Measurements from ENCODE around the gene AGR3. TPM values are rescaled to one million over a fixed set of nuclear protein-coding genes. Genes with fewer than 3 reads are reported as not detected.

AGR3 gene
- polyA plus RNA-seq, 1 donor from 2014 or later, result not detected

- TF ChIP-seq RAD21 (conservative IDR thresholded peaks at IDR 0.05) (no peak), CTCF (IDR thresholded peaks at IDR 0.05; ENCODE audit: poor library complexity, severe bottlenecking) (no peak), TAF1 (IDR thresholded peaks at IDR 0.05; ENCODE audit: low read depth) (no peak), REST (IDR thresholded peaks at IDR 0.05; ENCODE audit: borderline replicate concordance) (no peak), POLR2AphosphoS5 (IDR thresholded peaks at IDR 0.05) (no peak), EZH2 (IDR thresholded peaks at IDR 0.05; ENCODE audit: borderline replicate concordance, insufficient read depth, low read length, poor library complexity, severe bottlenecking) (no peak), SMC3 (conservative IDR thresholded peaks at IDR 0.05; ENCODE audit: poor library complexity) (no peak), EP300 (conservative IDR thresholded peaks at IDR 0.05; ENCODE audit: poor library complexity, severe bottlenecking) (no peak), MXI1 (conservative IDR thresholded peaks at IDR 0.05; ENCODE audit: poor library complexity, severe bottlenecking) (no peak)
These were observed 32.3 kb downstream of the AGR3 start for GRCh38 chr7:16849296-16850148.

GRCh38 chr7:16847381-16847860 lies 34.4 kb downstream of the AGR3 start:
- no peak overlapping the region for H3K27ac ChIP-seq (ENCODE audit: low read length)
- H3K9ac ChIP-seq (ENCODE audit: low read length), result no peak overlapping the region
- H3F3A ChIP-seq (ENCODE audit: insufficient read depth, low read length, poor library complexity, severe bottlenecking), result no peaks in the 10 kb centered on the region
- no peak overlapping the region for H3K4me2 ChIP-seq (ENCODE audit: low read length)
- TF ChIP-seq SMC3 (conservative IDR thresholded peaks at IDR 0.05; ENCODE audit: poor library complexity) (no peak), MXI1 (conservative IDR thresholded peaks at IDR 0.05; ENCODE audit: poor library complexity, severe bottlenecking) (no peak), RAD21 (conservative IDR thresholded peaks at IDR 0.05) (no peak), POLR2AphosphoS5 (IDR thresholded peaks at IDR 0.05) (no peak), TAF1 (IDR thresholded peaks at IDR 0.05; ENCODE audit: low read depth) (no peak), CTCF (IDR thresholded peaks at IDR 0.05; ENCODE audit: poor library complexity, severe bottlenecking) (no peak), EZH2 (IDR thresholded peaks at IDR 0.05; ENCODE audit: borderline replicate concordance, insufficient read depth, low read length, poor library complexity, severe bottlenecking) (no peak), EP300 (conservative IDR thresholded peaks at IDR 0.05; ENCODE audit: poor library complexity, severe bottlenecking) (no peak), REST (IDR thresholded peaks at IDR 0.05; ENCODE audit: borderline replicate concordance) (no peak)
- H3K79me2 ChIP-seq (replicated peaks; ENCODE audit: insufficient read depth, low read length), result no peaks in the 10 kb centered on the region
- peak overlapping the region; percentile 19 for H2AFZ ChIP-seq (ENCODE audit: low read depth, low read length)
- H3K9me2 ChIP-seq (ENCODE audit: insufficient read depth, low read length), result no peaks in the 10 kb centered on the region
- no peaks in the 10 kb centered on the region for H3K36me3 ChIP-seq (ENCODE audit: insufficient read depth, low read length)
- no peaks in the 10 kb centered on the region for H3K9me3 ChIP-seq (ENCODE audit: low read length)
- H3K27me3 ChIP-seq (ENCODE audit: insufficient read depth, low read depth, low read length), result no peaks in the 10 kb centered on the region
- H4K20me1 ChIP-seq (ENCODE audit: insufficient read depth), result no peaks in the 10 kb centered on the region
- no peak overlapping the region for H3K4me3 ChIP-seq (ENCODE audit: low read length)

More at GRCh38 chr7:16849296-16850148, 32.3 kb downstream of the AGR3 start:
- Histone ChIP-seq H3F3A (ENCODE audit: insufficient read depth, low read length, poor library complexity, severe bottlenecking) (no peaks in the 10 kb centered on the region), H3K27me3 (ENCODE audit: insufficient read depth, low read depth, low read length) (no peaks in the 10 kb centered on the region), H3K9me3 (ENCODE audit: low read length) (no peaks in the 10 kb centered on the region), H4K20me1 (ENCODE audit: insufficient read depth) (no peaks in the 10 kb centered on the region), H3K27ac (ENCODE audit: low read length) (no peak overlapping the region), H3K36me3 (ENCODE audit: insufficient read depth, low read length) (no peaks in the 10 kb centered on the region), H2AFZ (ENCODE audit: low read depth, low read length) (no peak overlapping the region), H3K4me3 (ENCODE audit: low read length) (no peak overlapping the region), H3K9me2 (ENCODE audit: insufficient read depth, low read length) (no peaks in the 10 kb centered on the region), H3K9ac (ENCODE audit: low read length) (no peak overlapping the region), H3K4me2 (ENCODE audit: low read length) (no peak overlapping the region), H3K79me2 (replicated peaks; ENCODE audit: insufficient read depth, low read length) (no peaks in the 10 kb centered on the region)

Data from neural cell (in vitro differentiated cells).